ENCODE results near the gene KRTAP10-2. TPM values are rescaled to one million over a fixed set of nuclear protein-coding genes. Genes with fewer than 3 reads are reported as not detected.
A peak's percentile ranks its signal among the peaks of the same experiment; 100 is the strongest.

The KRTAP10-2 gene
- total RNA-seq, 4 donors from 2014 or later = 9.3 TPM; not detected in 3

GRCh38 chr21:44525391-44526095, 25.8 kb downstream of the KRTAP10-2 start:
- peak in 1 of 2 donors; percentile 80 for DNase-seq (ENCODE audit: low spot score in 2 of 2)
- 78 to 81% methylated on average over 20 of the region's 20 CpGs for WGBS, 2 donors

GRCh38 chr21:44524414-44525371, 26.6 kb downstream of the KRTAP10-2 start:
- H3K4me3 ChIP-seq (ENCODE audit: low read depth, poor library complexity, severe bottlenecking) = no peak overlapping the region
- TF ChIP-seq POLR2A (IDR thresholded peaks at IDR 0.05) = no peak
- no peak for TF ChIP-seq CTCF (IDR thresholded peaks at IDR 0.05)
- intact Hi-C loops (cut with DNase I; ENCODE audit: low total_unique reads) = no loop called here
- 81 to 89% methylated on average over 2 of the region's 2 CpGs for WGBS, 2 donors
- DNase-seq (ENCODE audit: low spot score in 2 of 2) = peak in 1 of 2 donors; percentile 28

More at GRCh38 chr21:44525391-44526095, 25.8 kb downstream of the KRTAP10-2 start:
- TF ChIP-seq POLR2A (IDR thresholded peaks at IDR 0.05) (no peak), CTCF (IDR thresholded peaks at IDR 0.05) (no peak)
- H3K4me3 ChIP-seq (ENCODE audit: low read depth, poor library complexity, severe bottlenecking) = no peak overlapping the region
- intact Hi-C loops (cut with DNase I; ENCODE audit: low total_unique reads) = no loop called here

GRCh38 chr21:44523567-44524413, 27.5 kb downstream of the KRTAP10-2 start:
- intact Hi-C loops (cut with DNase I; ENCODE audit: low total_unique reads) = no loop called here
- WGBS, 2 donors = 89 to 94% methylated on average over 1 of the region's 1 CpG
- no peak overlapping the region for H3K4me3 ChIP-seq (ENCODE audit: low read depth, poor library complexity, severe bottlenecking)
- TF ChIP-seq POLR2A (IDR thresholded peaks at IDR 0.05) = no peak
- TF ChIP-seq CTCF (IDR thresholded peaks at IDR 0.05) = no peak
- DNase-seq (ENCODE audit: low spot score in 2 of 2) = no peak

- DNase-seq (ENCODE audit: low spot score in 2 of 2) = peak in 1 of 2 donors; percentile 66
- H3K4me3 ChIP-seq (ENCODE audit: low read depth, poor library complexity, severe bottlenecking) = no peak overlapping the region
- intact Hi-C loops (cut with DNase I; ENCODE audit: low total_unique reads) = no loop called here
- TF ChIP-seq CTCF (IDR thresholded peaks at IDR 0.05) (no peak), POLR2A (IDR thresholded peaks at IDR 0.05) (no peak)
- 60% methylated on average over 1 of the region's 1 CpG; no CpG with 5 or more reads in 1 of the 2 donors for WGBS, 2 donors
Measured at GRCh38 chr21:44522753-44523204, 28.5 kb downstream of the KRTAP10-2 start.
